Ovary (tissue), 3 donors: ENCODE results near the gene GPR183.

Source experiments
- CTCF ChIP-seq, 3 donors: fragments of 450-650 bp in 2 of 3; fragments of 200-600 bp in 1 of 3; IDR thresholded peaks; one replicate each; pipeline versions ENCODE4 v1.5.1 to v1.8.0; 2016 to 2022; ENCODE audit warnings: antibody characterized with exemption in 3 of 3, mild to moderate bottlenecking in 1 of 3
- POLR2A ChIP-seq: fragments of 450-650 bp; IDR thresholded peaks from one replicate; pipeline ENCODE4 v1.6.1; 2017; ENCODE audit warnings: antibody characterized with exemption, mild to moderate bottlenecking, moderate library complexity
- donor health status: DM: no; HTN: no; CAD: no.

GRCh38 chr13:99279637-99280036 is 27.6 kb downstream of the GPR183 start:
- TF ChIP-seq CTCF (IDR thresholded peaks at IDR 0.05) (no peak), POLR2A (no peak)
